ENCODE data around the gene LRRC59. TPM values are rescaled to one million over a fixed set of nuclear protein-coding genes. Genes with fewer than 3 reads are reported as not detected.
"Not testable (repeated sequence)": the region's sequence is repeated elsewhere in the genome, so short reads cannot be mapped to it uniquely, and the experiment has no call there.

Gene LRRC59
- total RNA-seq, 1 donor from 2014 or later, result 113 TPM

- Mint-ChIP-seq H3K27me3 (ENCODE audit: insufficient read depth) (peaks cover 10% of the 10 kb centered on the region), H3K36me3 (ENCODE audit: low read depth) (no peaks in the 10 kb centered on the region), H3K9me3 (no peaks in the 10 kb centered on the region), H3K4me1 (ENCODE audit: low read depth) (peaks cover 2% of the 10 kb centered on the region), H3K27ac (no peak overlapping the region), H3K4me3 (no peak overlapping the region)
- no peak for DNase-seq (ENCODE audit: low spot score)
- intact Hi-C loops (cut with micrococcal nuclease), result no loop called here
These were observed 57.9 kb downstream of the LRRC59 start for GRCh38 chr17:50339381-50339780.

GRCh38 chr17:50338645-50339044, 58.7 kb downstream of the LRRC59 start:
- no peaks in the 10 kb centered on the region for H3K9me3 Mint-ChIP-seq
- H3K4me1 Mint-ChIP-seq (ENCODE audit: low read depth), result peaks cover 4% of the 10 kb centered on the region
- H3K36me3 Mint-ChIP-seq (ENCODE audit: low read depth), result no peaks in the 10 kb centered on the region
- H3K4me3 Mint-ChIP-seq, result no peak overlapping the region
- no peak overlapping the region for H3K27ac Mint-ChIP-seq
- intact Hi-C loops (cut with micrococcal nuclease), result no loop called here
- DNase-seq (ENCODE audit: low spot score), result no peak
- H3K27me3 Mint-ChIP-seq (ENCODE audit: insufficient read depth), result peaks cover 10% of the 10 kb centered on the region

GRCh38 chr17:50337956-50338355, 59.4 kb downstream of the LRRC59 start:
- no peak for DNase-seq (ENCODE audit: low spot score)
- Mint-ChIP-seq H3K9me3 (no peaks in the 10 kb centered on the region), H3K27ac (no peak overlapping the region), H3K27me3 (ENCODE audit: insufficient read depth) (peaks cover 10% of the 10 kb centered on the region), H3K4me3 (no peak overlapping the region), H3K36me3 (ENCODE audit: low read depth) (no peaks in the 10 kb centered on the region), H3K4me1 (ENCODE audit: low read depth) (peaks cover 7% of the 10 kb centered on the region)
- intact Hi-C loops (cut with micrococcal nuclease), result no loop called here

GRCh38 chr17:50333291-50334057, 63.8 kb downstream of the LRRC59 start:
- DNase-seq (ENCODE audit: low spot score); H3K36me3 Mint-ChIP-seq (ENCODE audit: low read depth); H3K27me3 Mint-ChIP-seq (ENCODE audit: insufficient read depth); H3K4me1 Mint-ChIP-seq (ENCODE audit: low read depth); intact Hi-C loops (cut with micrococcal nuclease); H3K4me3 Mint-ChIP-seq; H3K9me3 Mint-ChIP-seq; H3K27ac Mint-ChIP-seq: not testable (repeated sequence)

- DNase-seq (ENCODE audit: low spot score), result no peak
- no peak overlapping the region for H3K27ac Mint-ChIP-seq
These were observed 65.1 kb downstream of the LRRC59 start for GRCh38 chr17:50332196-50332595.

More at GRCh38 chr17:50332196-50332595, 65.1 kb downstream of the LRRC59 start:
- no peaks in the 10 kb centered on the region for H3K9me3 Mint-ChIP-seq
- H3K36me3 Mint-ChIP-seq (ENCODE audit: low read depth), result no peaks in the 10 kb centered on the region
- H3K4me3 Mint-ChIP-seq, result no peak overlapping the region
- peaks cover 1% of the 10 kb centered on the region for H3K27me3 Mint-ChIP-seq (ENCODE audit: insufficient read depth)
- intact Hi-C loops (cut with micrococcal nuclease), result no loop called here
- H3K4me1 Mint-ChIP-seq (ENCODE audit: low read depth), result peaks cover 7% of the 10 kb centered on the region

Other genes with a start within 250 kb of the LRRC59 start
- 97.1 and 101 TPM in 2 replicates for gene PPP1R9B, start 246.8 kb downstream of the LRRC59 start, total RNA-seq
- 0.32 and 0.49 TPM in 2 replicates for gene SGCA, start 231.5 kb downstream of the LRRC59 start, total RNA-seq
- gene COL1A1, start 195.9 kb downstream of the LRRC59 start, total RNA-seq, result 1.2 and 2.0 TPM in 2 replicates
- 0.21 and 0.47 TPM in 2 replicates for gene TMEM92, start 123.1 kb downstream of the LRRC59 start, total RNA-seq
- 63.0 and 63.9 TPM in 2 replicates for gene XYLT2, start 51.4 kb downstream of the LRRC59 start, total RNA-seq
- 73.4 and 78.7 TPM in 2 replicates for gene MRPL27, start 24.3 kb downstream of the LRRC59 start, total RNA-seq
- 27.7 and 32.9 TPM in 2 replicates for gene EME1, start 24.3 kb downstream of the LRRC59 start, total RNA-seq
- gene ACSF2, start 28.7 kb upstream of the LRRC59 start, total RNA-seq, result 8.8 and 11.3 TPM in 2 replicates
- gene CHAD, start 71.4 kb upstream of the LRRC59 start, total RNA-seq, result not detected in 2 replicates
- 53.4 and 54.2 TPM in 2 replicates for gene RSAD1, start 81.3 kb upstream of the LRRC59 start, total RNA-seq
- gene MYCBPAP, start 110.9 kb upstream of the LRRC59 start, total RNA-seq, result 2.6 and 3.8 TPM in 2 replicates
- gene EPN3, start 135.2 kb upstream of the LRRC59 start, total RNA-seq, result not detected in 2 replicates
- 20.5 and 22.5 TPM in 2 replicates for gene SPATA20, start 149.7 kb upstream of the LRRC59 start, total RNA-seq
- 0.05 and 0.07 TPM in 2 replicates for gene CACNA1G, start 163.2 kb upstream of the LRRC59 start, total RNA-seq
- gene ABCC3, start 237.4 kb upstream of the LRRC59 start, total RNA-seq, result not detected in 2 replicates

Measured in activated T-helper 1 cell treated with anti-CD3 and anti-CD28 coated beads, Interleukin-12 subunit alpha, Interleukin-12 subunit beta, Interleukin-2, Interleukin-4 antibody, amounts not matched to agents 30 ng/mL and 10 ng/mL and 1 ng/mL, durations not matched to agents 14 hours and 24 hours and 36 hours (primary cell).